OCI-M2 (cell line): Measurements from ENCODE around the gene SFXN3.

Experiments
- DNase-seq: peaks from one replicate; lab custom pipeline; 2025; ENCODE audit not compliant: unreplicated experiment; lab: John Stamatoyannopoulos, UW

Gene SFXN3

DNA sequence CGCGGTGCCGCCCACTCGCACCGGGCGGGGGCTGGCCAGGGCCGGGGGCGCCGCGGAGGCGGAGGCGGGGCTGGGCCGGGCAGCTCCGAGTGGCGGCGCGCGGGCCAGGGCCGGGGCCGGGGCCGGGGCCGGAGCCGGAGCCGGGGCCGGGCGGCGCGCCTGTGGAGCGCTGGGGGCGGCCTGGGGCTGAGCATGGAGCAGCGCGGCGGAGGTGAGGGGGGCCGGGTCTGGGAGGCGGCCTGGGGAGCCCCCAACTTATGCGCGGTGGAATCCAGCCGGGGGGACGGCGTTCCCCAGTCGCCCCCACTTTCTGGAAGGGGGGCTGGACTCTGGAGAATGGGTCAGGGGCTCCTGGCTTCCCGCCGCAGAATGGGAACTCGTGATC, 31.3 kb upstream of the SFXN3 start, which contains the start of gene LZTS2:
Gene LZTS2, plus strand, starts transcription at position 67 of the 385 bp plus-strand sequence. CDS start 2,731 bp downstream, outside the sequence.
- no peak for DNase-seq

DNA sequence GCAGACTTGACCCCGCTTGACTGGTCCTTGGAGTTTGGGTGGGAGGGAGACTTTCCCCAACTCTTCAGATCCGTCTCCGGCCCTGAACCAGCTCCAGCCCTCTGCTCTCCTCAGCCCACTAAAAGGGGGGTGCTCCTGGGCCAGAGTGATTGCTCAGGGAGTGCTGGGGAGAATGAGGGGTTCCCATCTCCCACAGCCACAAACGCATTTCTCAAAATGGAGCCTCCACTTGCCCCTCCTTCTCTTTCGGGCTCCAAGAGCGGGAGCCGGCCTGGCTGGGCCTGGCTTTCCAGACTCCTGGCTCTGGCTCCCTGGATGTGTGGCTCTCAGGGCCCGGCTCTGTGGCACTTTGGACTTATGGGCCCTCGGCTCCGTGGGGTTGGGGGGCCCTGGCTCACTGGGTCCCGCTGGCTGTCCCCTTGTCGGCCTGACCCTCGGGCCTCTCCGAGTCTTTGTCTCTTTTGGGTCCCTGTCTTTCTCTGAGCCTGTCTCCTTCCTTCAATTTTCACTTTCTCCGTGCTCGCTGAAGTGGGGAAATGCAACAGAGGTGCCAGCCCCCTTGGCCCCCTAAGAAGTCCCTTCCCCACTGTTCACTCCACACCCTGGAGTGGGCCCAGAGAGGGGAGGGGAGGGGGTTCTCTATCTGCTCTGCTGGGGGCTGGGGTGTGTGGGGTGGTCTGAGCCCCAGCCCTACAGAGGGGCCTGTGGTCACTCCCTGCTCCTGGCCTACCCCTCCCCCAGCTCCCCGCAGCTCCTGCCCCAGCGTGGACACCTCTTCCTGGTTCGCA, 30.7 kb upstream of the SFXN3 start:
- DNase-seq, result no peak

DNA sequence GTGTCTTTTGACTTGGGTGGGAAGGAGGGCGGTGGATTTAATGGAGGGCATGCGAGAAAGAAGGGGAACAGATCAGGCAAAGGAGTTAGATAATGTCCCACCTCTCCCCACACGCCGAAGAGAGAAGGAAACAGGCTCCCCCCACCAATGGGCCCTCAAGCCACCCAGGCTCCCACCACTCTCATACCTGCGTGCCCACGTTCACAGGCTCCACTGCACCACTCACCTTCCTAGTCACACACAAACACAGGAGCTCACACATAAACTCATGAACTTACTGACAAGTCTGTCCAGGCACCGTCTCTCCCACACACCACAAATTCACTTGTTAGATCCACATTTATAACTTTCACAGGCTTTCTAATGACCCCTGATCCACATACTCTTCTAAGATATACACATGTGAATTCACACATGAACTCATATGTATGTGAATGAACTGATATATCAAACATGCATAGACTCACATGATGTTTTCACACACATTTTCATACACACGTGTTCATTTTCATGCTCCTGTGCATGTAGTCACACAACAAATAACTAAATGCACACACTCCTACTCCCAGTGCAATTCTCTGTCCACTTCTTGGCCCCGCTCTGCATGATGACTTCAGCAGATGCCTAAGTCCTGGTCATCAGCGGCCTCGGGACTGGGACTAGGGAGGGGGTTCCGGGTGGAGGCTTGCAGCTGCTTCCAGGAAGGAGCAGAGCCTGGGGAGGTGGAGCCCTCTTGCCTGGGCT, 29.9 kb upstream of the SFXN3 start:
- no peak for DNase-seq

DNA sequence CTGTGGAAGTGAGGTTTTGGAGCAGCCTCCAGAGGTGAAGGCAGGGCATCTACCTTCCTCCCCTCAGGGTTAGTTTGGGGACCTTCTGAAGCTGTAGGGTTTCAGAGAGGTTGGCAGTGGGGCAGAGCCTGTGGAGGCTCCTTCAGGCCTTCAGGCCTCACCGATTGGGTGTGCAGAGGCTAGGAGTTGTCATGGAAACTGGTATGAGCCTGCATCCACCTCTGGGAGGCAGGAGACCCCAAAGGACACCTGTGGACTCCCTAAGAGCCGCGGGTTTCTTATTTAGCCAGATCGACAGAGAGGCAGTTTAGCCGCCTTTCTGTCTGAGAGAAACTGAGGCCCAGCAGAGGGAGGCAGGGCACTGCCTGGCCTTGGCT, 29.4 kb upstream of the SFXN3 start:
- DNase-seq, result no peak

DNA sequence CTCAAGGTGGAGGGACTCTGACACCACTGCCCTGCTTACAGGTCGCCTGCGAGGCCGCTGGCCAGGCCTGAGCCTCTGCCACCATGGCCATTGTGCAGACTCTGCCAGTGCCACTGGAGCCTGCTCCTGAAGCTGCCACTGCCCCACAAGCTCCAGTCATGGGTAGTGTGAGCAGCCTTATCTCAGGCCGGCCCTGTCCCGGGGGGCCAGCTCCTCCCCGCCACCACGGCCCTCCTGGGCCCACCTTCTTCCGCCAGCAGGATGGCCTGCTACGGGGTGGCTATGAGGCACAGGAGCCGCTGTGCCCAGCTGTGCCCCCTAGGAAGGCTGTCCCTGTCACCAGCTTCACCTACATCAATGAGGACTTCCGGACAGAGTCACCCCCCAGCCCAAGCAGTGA, 28.6 kb upstream of the SFXN3 start:
- DNase-seq, result no peak

DNA sequence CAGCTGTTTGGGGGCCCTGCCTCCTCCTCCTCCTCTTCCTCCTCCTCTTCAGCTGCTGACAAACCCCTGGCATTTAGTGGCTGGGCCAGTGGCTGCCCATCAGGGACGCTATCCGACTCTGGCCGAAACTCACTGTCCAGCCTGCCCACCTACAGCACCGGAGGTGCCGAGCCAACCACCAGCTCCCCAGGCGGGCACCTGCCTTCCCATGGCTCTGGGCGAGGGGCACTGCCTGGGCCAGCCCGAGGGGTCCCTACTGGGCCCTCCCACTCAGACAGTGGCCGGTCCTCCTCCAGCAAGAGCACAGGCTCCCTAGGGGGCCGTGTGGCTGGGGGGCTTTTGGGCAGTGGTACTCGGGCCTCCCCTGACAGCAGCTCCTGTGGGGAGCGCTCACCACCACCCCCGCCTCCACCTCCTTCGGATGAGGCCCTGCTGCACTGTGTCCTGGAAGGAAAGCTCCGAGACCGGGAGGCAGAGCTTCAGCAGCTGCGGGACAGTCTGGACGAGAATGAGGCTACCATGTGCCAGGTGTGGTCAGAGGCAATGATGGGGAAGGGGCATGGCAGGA, 27.3 kb upstream of the SFXN3 start:
- DNase-seq, result no peak

DNA sequence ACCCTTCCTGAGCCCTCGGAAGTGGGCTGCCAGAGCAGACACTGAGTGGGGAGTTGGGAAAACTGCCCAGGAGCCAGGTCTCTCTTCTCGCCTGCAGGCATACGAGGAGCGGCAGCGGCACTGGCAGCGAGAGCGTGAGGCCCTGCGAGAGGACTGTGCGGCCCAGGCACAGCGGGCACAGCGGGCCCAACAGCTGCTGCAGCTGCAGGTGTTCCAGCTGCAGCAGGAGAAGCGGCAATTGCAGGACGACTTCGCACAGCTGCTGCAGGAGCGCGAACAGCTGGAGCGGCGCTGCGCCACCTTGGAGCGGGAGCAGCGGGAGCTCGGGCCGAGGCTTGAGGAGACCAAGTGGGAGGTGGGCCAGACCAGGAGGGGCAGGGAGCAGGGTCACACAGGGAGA, 25.7 kb upstream of the SFXN3 start:
- no peak for DNase-seq

DNA sequence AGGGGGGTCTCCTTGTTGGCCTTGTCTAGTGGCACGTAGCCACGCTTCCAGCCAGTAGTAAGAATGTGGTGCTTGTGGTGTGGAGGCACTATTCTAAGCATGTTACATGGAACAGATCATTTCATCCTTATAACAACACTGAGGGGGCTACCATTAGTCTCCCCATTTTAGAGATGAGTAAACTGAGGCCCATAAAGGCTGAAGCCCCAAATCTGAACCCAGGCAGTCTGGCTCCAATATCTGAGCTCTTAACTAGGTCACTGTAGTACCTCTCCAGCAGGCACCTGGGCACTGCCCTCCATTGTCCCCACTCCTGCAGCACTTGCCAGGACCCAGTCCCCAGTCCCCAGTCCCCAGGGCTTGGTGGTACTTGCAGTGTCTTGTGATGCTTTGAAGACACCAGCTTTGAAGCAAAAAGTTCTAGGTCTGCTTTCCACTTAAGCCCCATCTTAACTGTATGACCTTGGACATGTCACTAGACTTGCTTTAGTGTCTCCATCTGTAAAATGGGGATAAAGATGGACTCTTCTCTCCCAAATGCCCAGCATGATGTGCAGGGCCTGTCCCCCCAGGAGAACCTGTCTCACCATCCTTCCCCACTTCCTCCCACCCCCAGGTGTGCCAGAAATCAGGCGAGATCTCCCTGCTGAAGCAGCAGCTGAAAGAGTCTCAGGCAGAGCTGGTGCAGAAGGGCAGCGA, 25.0 kb upstream of the SFXN3 start:
- DNase-seq, result no peak

DNA sequence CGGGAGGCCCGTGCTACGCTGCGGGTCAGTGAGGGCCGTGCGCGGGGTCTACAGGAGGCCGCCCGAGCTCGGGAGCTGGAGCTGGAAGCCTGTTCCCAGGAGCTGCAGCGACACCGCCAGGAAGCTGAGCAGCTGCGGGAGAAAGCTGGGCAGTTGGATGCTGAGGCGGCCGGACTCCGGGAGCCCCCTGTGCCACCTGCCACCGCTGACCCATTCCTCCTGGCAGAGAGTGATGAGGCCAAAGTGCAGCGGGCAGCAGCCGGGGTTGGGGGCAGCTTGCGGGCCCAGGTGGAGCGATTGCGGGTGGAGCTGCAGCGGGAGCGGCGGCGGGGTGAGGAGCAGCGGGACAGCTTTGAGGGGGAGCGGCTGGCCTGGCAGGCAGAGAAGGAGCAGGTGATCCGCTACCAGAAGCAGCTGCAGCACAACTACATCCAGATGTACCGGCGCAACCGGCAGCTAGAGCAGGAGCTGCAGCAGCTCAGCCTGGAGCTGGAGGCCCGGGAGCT, 24.4 kb upstream of the SFXN3 start:
- no peak for DNase-seq

DNA sequence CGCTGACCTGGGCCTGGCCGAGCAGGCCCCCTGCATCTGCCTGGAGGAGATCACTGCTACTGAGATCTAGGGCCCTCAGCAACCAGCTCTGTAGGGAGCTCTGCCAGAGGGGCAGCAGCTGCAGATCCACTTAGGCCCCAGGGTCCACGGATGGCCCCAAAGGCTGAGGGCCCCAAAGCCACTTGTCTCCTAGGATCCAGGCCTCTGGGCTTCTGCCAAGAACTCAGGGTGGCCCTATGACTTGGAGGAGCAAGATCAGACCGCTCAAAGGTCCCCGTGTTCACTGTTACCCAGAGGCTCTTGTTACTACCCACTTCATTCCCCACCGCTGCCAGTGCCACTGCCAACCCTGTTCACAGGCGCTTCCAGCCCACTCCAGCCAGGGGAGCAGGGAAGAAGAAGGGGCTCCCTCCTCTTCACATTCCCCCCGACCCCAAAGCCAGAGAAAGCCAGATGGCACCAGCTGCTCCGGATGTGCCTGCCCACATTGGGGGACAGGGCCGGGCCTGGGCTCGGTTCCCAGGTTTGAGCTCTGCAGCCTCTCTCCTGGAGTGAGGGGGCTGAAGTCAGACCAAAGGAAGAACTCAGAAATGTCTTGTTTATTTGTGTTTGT, 23.8 kb upstream of the SFXN3 start:
- DNase-seq, result no peak

DNA sequence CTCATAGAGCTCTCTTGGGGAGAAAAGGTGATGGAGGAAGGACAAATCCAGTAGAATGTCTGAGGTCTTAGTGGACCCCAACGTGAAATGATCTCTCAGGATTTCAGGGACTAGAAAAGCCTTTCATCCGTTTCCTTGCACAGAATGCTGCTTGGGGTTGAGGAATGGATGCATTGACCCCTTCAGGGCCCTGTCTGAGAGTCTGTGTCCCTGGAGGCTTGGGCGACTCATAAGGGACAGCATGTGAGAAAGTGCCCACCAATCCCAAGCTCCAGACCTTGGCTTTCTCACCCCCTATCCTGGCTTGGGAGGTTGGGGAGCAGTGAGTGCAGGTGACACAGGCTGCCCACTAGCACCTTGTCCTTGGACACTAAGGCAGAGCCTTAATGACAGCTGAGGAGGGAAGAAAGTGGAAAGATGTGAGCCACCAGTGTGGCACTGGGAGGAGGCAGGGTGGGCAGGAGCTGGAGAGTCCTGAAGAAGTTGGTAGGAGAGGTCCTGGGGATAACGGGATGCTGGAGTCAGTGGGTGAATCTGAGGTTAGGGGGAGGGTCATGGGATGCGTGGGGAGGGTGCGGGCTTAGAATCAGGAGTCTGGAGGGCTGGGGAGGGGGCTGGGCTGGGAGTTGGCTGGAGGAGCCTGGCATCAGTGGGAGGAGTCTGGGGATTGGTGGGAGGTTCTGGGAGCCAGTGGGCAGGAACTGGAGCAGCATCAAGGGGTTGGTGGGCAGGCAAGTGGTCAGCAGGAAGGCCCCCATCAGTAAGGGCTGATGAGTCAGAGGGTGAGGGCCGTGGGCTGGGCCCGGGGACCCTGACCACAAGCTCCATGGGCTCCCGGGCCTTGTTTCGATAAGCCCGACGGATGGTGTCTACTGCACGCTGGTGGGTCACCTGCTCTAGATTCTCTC, 22.9 kb upstream of the SFXN3 start:
- DNase-seq, result no peak

DNA sequence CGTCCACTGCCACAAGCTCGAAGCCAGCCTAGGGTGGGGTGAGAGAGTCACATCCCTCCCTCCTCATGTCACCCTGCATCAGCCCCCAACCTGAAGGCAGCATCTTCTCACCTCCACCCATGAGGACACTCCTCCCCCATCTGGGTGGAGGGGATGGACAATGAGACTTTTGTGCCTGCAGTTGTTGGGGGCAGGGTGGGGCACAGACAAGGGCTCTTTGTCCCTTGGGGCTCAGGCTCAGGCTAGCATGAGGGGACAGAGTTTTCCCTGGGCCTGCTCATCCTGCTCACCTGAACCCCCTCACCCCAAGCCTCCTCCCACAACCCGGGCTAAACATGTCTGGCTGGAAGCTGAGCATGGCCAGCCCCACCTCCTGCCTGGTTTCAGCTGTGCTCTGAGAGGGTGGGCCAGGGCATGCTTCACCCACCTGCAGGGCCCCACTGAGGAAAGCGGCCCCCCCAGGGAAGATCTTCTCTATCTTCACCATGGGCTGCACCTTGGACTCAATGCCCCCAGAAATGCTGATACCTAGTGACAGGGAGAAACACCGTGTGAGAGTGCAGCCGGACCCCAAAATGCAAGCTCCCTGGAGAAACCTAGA, 22.1 kb upstream of the SFXN3 start:
- DNase-seq, result no peak

DNA sequence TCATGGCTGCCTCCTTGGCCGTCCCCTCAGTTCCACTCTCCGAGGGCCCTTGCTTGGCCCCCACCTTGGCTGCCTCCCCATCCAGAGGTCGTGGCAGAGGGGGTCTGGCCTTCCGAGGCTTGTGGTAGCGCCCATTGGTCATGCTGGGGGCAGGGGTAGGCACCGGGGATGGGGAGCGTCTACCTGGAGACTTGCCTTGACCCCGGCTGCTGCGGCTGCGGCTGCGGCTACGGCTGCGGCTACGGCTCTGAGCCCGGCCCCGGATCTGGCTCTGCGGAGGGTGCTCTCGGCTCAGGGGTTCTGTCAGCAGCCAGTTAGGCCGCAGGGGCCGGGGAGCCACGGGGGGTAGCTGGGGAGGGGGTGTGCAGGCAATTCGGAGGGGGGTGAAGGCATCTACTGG, 20.7 kb upstream of the SFXN3 start:
- DNase-seq, result no peak

DNA sequence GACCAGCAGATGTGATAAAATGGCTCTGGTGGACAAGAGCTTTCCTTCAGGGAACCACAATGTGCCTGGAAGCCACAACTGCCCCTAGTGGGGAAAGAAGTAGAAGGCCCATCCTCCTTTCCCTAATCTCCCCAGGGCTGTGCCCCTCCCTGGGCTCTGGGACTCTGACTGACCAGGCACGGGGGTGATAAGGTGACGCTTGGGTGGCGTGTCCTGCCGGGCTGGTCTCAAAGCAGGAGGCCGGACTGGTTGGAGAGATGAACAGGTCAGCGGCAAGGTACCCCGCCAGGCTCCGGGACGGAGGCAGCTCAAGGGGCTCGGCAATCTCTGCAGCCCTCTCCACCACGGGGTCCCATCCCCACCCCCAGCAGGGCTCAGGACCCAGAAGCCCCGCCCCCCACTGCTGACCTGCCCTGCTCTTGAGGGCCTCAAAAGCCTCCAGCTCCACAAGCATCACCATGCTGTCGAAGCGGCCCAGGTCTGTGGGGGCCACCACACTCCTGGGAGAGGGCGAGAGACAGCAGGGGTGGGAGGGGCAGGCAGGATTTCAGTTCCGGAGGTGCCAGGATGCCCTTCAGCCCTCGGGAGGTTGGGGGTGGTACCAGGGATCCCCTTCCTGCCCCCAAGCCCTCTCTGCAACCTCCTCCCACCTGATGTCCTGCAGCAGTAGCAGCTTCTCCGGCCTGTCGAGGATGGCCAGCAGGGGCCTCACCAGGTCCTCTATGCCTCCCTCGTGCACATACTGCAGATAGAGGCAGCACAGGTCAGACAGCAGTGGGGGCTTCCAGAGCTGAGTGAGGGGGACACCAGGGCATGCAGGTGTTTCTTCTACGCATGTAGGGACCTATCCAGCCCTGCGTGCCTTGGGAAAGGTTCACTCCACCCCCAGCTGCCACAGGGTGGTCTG, 19.3 kb upstream of the SFXN3 start:
- no peak for DNase-seq

DNA sequence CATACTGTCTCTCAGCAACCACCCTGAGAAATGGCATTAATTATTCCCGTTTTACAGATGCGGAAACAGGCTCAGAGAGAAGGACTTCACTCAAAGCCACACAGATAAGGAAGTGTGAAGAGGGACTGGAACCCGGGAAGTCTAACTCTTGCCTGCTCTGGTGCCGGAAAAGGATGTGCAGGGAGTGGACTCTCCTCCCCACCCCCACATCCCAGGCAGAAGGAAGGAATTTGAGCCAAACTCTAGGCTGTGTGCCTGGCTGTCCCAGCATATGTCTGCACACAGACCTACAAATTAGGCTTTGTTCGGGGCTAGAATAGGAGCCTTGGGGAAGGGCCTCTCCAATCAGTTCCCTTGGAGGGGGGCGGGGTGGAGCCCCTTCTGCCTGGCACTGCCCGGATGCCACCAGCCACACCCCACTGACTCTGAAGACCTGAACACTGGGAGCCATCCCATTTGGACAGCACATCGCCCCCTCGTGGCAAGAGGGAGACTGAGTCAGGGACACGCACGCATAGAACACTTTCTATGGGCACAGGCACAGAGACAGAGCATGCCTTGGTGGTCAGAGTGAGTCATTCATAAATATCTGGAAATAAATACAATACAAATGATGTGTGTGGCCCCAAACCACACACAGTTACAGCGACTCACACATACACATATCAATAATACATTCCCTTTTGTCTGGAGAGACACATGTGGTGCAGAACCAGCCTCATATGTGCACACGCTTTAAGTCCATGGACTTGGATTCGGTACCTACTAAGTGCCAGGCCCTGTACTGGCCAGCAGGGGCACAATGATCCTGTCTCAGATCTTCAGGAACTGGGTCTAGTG, 18.3 kb upstream of the SFXN3 start:
- peak; percentile 38 for DNase-seq

DNA sequence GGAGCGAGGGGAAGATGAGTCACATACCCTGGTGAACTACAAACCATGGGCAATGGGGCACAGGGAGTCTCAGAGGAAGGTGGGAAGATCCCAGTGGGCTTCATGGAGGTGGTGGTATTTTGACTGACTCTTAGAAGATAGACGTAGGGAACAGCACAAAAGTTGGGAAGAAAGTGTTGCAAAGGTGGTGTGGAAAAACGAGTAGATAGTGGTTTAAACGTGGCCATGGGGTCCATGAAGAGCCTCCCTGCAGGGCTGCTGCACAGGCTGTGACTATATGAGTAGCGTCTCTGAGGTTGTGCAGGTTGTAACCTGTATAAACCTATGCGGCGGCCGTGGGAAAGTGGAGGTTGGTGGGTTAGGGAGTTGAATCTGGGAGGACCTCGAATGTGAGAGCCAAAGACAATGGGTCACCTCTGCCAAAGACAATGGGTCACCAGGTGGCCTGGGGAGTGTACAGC, 17.6 kb upstream of the SFXN3 start:
- no peak for DNase-seq

DNA sequence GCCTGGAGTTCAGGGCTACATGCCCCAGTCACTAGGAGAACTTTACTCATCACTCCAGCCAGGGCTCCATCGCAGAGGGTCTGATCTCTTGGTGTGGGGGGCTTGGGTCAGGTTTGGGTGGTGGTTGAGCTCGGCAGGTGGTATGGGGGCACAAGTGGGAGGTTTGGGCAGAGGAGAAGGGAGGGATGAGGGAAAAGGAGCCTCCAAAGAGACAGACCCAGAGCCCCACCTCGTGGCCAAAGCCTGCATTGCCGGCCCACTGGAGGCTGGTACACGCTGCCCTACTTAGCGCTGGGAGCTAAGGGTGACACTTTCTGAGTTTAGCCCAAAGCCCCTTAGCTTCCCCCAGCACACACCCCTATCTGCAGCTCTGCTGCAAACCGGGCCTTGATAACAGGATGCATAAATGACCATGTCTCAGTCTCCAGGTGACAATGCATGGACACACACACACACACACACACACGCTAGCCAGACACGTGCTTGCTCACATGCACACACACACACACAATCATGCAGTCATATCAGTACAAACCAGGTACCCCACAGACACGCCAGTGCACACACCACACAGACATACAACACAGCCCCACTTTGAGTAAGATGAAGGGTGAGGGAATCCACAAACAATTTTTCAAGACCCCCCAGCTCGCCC, 16.7 kb upstream of the SFXN3 start:
- DNase-seq, result peak; percentile 68
